Activated CD8-positive, alpha-beta memory T cell treated with anti-CD3 and anti-CD28 coated beads for 1 hour (primary cell): ENCODE results near the gene SERGEF.

Experiments used
- DNase-seq, 2 donors: peaks; one replicate each; pipeline ENCODE4 v3.0.0-alpha.2; 2020; ENCODE audit warnings: low read depth in 1 of 2; ENCODE audit errors: extremely low read depth in 1 of 2

The SERGEF gene

DNA sequence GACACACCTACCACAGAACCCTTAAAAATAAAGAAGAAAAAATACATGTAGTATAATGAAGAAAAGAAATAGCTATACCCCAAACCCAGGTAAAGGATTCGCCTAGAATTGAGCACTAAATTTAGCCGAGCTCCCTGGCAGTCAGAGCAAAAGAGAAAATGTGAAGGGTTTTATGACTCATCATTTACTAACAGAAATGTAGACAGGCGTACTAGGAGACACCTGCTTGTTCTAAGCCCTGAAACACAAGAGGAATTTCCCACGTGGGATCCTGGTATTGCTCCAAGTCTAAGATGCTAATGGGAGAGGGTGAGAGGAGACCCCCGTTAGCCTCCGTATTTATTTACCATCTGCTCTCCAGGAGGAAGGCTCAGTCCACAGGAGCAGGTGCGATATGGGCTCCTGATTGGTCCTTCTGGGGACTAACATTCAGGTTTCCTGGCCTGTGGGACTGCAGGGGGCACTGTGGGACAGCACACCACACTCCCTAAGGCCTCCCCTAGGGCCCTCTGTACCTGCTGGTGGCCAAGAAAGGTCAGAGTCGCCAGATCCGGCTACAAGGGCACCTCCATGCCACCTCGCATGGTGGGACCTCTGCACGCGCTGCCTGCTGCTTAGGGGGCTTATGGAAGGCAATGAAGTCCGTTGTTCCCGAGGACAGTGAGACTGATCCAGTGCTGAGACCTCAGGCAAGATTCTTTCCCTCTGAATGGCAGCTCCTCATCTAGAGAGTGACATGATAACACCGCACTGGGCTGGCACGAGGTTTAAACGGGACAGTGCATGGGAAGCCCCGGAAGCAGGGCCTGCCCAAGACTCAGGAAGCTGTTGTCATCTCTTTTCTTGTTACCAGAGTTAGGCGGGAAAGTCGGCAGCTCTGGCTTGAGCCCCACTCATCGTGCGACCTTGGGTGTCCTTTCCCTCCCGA lies 252.5 kb downstream of the SERGEF start:
- no peak for DNase-seq

- no peak for DNase-seq
These were observed 257.0 kb downstream of the SERGEF start for GRCh38 chr11:17755891-17756290.

GRCh38 chr11:17753641-17754040 lies 259.2 kb downstream of the SERGEF start:
- DNase-seq: no peak

DNA sequence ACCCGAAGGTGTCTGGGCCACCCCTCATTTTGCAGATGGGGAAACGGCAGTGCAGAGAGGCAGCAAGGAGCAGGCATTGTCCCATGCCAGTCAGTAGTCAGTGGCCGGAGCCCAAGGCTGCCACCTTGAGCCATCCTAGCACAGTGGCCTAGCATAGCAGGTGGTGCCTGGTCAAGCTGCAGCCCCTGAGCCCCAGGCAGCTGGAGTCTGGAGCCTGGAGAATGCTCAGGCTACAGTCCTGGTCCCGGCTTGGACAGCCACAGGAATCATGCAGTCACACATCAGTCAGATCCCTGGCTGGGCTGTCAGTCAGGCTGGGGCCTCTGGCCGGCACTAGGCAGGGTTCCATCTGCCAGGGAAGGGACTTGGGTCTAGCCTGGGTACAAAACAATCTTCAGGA lies 259.7 kb downstream of the SERGEF start:
- no peak for DNase-seq

GRCh38 chr11:17752144-17752543 lies 260.7 kb downstream of the SERGEF start:
- no peak for DNase-seq

DNA sequence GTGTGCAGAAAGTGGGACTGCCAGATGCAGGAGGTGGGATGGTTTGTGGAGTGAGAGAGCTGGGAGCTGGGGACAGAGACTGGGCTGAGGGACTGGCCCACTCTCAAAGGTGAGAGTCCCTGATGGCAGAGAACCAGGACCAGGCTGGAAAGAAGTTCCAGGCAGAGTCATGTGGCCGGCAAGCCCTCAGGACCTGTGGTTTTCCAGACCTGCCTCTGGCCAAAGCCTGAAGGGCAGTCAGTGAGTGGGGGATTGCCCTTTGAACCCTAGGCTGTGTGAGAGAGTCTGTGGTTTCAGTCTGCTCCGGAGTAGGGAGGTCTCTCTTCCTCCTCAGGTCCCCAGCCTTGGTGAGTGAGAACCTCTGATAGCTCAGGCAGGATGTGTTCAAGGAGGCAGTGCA lies 261.3 kb downstream of the SERGEF start:
- DNase-seq: no peak

- no peak for DNase-seq
These were observed 262.1 kb downstream of the SERGEF start for GRCh38 chr11:17750801-17751165.

DNA sequence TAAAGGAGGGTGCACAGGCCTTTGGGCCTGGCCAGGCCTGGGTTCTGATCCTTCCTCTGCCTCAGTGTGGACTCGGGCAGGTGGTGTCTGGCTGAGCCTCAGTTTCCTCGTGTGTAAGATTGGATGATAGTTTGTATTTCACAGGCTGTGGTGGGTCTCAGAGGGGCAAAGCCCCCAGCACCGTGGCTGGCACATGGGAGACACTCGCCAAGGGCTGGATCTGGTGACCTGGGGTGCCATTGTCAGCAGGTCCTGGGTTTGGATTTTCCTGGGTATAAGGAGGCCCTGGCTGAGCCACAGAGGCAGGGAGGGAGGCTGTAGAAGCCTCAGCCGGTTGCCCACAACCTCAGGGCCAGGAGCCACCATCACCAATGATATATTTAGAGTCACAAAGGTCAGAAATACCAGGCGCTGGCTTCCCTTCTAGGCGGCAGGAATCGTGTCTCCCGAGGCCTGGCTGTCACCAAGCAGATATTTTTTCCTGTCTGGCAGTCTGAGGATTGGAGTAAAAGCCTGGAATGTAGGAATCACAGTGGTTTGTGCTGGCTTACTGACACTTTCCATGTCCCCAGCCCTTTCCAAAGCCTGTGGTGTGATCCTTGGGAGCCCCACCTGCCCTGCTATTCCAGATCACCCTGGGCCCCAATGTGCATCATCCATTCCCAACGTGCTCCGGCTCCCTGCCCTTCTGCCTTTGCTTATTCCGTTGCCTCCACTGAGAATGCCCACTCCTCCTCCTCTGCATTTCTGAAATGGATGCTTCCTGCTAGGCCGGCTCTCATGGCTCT lies 262.6 kb downstream of the SERGEF start:
- no peak for DNase-seq

DNA sequence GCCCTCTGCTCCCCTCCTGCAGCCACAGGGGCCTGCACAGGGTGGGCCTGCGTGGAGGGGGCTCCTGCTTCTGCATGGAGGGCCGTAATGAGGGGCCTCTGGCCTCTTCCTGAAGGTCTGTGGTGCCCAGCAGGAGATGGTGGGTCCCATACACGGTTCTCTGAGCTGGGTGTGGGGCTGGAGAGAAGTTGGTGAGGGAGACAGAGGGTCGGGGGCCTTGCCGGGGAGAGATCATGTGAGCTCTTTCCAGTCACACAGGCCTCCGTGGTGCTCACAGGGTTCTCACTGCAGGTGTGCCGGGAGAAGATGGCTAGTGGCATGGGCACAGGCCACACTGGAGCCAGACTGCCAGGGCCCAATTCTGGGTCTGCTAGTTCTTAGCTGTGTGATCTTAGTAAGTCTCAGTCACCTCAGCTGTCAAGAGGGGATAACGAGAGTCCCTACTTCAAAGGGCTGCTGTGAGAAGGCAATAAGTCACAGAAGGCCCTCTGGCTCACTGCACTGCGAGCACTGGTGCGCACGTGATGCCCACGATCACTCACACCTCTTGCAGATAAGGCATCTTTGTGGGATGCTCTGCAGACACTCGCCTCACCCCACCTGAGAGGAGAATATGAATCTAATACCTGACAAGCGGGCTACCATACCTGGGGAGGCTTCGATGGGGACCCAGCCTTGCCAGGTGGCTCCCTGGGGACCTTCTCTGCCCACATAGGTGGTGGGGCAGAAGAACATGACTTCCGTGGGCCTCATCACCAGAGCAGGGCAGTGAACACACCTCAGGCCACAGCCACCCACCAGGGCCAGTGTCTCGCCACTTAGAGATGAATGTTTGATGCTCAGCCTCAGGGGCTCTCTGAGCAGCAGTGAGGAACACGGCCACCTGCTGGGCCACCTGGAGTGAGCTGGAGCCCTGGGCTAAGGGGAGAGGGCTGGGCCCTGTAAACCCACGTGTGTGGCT lies 263.8 kb downstream of the SERGEF start:
- no peak for DNase-seq

DNA sequence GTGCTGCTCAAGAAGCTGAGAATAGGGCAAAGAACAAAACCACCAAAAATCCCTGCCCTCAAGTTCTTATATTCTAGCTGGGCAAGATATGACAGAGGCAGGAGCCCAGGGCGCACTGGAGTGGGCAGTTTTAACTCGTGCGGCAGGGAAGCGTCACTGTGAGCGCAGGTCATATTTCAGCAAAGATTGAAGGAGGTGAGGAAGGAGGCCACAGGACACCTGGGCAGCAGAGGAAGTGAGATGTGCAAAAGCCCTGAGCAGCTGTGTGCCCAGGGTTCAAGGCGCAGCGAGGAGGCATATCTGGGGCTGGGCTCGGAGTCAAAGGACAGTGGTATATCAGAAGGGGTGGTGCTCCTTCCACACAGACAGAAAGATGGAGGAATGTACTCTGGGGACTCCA lies 264.8 kb downstream of the SERGEF start:
- DNase-seq: no peak

GRCh38 chr11:17747131-17747955 lies 265.5 kb downstream of the SERGEF start:
- DNase-seq: no peak

DNA sequence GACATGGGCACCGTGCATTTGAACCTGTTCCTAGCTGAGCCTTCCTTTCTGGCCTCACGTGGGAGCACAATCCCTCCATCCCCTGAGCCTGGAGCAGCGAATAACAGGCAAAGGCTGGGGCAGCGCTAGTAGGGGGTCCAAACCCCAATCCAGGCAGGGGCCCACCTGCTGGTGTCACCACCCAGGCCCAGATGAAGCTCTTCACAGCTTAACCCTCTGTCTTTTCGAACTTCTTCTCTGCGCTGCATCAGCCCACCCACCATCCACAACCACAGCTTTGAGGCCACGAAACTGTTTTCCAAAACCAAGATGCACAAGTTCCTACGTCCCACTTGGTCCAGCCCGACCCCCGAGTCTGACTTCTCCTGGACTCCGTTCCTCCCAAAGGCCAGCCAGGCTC lies 266.8 kb downstream of the SERGEF start:
- DNase-seq: no peak

DNA sequence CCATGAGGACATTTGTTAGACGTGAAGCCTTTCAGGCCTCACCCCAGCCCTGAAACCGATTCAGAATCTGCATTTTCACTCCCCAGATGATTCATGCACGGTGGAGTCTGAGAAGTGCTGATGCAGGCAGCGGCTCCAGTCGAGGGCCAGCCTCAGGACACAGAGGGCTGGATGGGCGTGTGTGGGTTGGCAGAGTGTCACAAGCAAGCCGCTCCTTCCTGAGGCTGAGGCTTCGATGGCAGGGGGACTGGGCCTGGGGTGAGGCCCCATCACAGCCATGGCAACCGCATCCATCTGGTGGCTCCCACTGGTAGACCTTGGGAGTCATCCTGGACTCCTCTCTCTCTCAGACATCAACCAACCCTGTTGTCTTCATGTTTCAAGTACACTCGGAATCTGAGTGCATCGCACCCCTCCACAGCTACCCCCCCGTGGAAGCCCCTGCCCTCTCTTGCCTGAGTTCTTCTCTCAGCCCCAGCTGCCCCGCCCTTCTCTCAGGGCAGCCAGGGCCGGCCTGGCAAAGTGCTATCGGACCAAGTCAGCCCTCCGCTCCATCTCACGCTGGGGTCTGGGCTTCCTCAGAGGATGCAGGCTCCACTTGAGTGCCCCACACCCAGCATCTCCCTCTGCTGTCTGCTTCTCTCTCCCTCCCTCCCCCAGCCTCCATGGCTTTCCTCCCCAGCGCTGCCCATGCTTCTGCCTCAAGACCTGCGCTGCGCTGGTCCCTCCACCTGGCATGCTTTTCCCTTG lies 267.6 kb downstream of the SERGEF start:
- no peak for DNase-seq

- DNase-seq: no peak
These were observed 268.5 kb downstream of the SERGEF start for GRCh38 chr11:17744151-17744940.

DNA sequence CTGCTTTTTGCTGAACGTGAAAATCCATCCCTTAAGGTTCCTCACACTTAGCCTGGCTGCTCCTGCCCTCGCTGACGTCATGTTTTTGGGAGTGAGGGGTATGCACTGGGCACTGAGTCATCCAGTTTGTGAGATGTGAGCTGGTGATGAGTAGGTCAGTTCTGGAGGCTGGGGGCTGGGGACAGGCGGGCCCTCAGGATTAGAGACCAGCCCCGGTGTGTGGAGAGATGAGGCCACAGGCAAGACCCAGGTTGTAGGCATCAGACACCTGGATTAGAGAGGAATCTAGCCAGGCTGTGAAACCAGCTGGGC lies 269.1 kb downstream of the SERGEF start:
- DNase-seq: no peak

DNA sequence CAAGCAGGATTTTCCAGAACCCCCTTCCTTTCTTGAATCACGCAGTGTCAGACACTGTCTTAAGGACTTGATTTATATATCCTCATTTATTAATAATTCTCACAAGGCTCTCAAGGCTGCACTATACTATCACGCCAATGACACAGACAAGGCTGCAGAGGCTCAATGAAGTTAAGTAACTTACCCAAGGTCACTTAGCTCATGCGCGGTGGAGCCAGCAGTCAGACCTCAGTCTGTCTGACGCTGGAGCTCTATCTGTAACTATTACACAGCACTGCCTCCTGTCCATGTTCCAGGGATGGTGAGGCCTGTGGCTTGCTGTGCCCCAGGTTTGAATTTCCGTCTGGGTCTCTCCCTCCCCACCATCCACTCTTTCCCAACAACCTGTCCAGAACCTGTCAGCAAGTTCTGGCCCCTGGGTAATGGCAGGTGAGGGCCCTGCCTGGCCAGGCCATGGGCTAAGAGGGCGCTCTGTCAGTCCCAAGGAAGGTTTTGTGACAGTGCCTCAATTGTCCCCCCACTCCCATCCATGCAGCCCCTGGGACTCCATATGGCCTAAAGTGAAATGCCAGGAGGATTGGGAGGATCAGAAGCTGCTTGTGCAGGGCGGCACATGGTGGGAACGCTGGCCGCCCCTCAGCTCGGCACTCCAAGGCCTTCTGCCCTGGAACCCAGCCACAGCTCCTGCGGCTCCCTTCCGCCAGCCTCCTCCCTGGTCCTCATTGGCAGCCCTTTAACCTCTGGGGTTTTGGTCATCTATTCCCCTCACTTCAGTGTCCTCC lies 269.6 kb downstream of the SERGEF start:
- DNase-seq: no peak

DNA sequence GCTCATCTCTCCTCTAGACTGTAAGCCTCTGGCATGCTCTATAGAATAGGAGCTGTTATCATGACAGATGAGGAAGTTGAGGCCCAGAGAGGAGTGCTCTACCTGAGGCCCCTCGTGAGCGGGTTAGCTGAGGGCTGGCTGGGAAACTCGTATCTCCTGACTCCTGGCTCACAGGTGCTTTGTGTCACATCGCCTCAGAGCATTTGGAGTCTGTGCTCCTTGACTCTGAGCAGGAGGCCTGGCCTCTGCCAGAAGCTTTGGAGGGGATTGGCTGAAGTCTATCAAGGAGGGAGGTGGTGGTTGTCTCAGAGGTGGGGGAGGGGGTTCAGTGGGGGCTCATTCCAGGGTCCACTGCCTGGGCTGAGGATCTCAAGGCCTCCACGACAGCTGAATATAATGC lies 270.8 kb downstream of the SERGEF start:
- no peak for DNase-seq

DNA sequence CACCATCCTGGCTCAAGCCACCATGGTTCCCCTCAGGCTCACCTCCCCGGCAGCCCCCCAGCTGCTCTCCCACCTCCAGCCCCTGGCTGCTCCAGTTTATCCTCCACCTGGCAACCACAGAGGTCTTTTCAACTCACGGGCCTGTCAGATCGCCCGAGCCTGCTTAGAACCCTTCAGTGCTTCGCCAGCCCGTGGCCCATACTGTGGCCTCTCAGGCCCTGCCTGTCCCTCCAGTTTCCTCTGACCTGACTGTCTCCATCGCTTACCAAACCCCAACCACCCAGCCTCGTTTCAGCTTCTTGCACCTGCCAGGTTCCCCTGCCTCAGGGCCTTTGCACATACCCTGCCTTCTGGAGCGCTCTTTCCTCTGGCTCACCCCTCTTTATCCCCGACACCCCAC lies 271.4 kb downstream of the SERGEF start:
- DNase-seq: no peak
